GM19239 (cell line): ENCODE data around the gene CELF4.

ENCODE experiments used
- DNase-seq: peaks from one replicate; pipeline ENCODE4 v3.0.0; 2011; ENCODE audit warnings: low spot score; ENCODE audit not compliant: insufficient read length
- FAIRE-seq: peaks from 2 replicates; lab custom pipeline; 2011; peaks lifted over from hg19 to GRCh38; lab: Jason Lieb, UNC

CELF4 gene

DNA sequence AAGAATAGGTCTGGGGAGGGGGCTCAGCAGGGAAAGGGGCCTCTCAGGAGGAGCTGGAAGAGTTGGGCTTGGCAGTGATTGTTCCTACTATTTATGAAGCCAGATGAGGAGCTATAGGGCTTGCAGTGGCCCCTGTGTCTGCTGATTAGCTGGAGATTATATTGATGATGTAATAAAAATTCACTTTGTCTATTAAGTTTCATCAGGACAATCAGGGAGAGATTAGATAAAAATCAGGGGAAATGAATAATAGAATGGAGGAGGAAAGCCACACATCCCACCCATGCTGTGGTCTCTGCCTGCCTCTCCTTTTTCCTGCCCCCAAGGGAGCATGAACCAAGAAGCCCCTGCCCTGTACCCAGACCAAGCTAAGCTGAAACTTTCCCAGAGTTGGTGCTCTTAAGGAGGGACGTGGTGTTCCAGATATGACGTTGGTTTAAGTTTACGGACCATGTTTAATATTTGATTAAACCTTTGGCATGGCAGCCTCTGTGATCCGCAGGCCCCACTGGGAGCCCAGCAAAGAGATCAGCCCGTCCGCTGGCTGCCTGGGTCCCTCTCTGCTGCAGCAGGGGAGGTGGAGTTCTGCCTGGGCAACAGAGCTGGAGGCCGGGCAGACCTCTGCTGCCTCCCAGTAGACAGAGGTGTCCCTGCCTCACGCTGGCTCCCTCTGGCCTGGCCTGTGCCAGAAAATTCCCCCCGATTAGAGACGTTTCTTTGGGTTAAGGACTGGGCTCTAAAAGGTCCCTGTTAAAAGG is 15.3 kb downstream of the CELF4 start:
- no peak for DNase-seq
- FAIRE-seq = no peak

DNA sequence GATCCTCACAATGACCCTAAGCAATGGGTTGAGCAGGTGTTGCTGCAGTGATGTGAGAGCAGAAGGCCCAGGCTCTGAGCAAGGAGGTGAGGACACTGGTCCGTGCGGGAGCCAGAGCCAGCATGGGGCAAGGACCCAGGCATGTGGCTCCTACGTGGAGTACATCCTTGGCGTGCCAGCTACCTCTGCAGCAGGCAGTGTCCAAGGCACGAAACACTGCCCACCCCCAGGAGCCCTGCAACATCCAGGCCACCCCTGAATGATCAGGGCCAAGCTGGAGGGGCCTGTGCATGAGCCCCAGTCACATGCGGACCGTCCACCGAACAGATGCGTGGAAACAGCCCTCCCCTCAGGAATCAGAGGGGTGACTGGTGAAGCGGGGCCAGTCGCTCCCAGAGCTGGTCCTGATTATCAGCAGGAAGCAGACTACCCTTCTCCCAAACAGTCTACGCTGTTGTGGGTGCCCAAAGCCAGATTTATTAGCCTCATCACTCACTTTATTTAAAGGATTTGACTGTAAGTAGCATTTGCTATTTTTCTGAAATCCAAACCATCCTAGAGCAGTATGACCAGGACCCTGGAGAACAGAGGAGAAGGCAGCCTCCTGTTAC is 16.8 kb downstream of the CELF4 start:
- DNase-seq = no peak
- no peak for FAIRE-seq

DNA sequence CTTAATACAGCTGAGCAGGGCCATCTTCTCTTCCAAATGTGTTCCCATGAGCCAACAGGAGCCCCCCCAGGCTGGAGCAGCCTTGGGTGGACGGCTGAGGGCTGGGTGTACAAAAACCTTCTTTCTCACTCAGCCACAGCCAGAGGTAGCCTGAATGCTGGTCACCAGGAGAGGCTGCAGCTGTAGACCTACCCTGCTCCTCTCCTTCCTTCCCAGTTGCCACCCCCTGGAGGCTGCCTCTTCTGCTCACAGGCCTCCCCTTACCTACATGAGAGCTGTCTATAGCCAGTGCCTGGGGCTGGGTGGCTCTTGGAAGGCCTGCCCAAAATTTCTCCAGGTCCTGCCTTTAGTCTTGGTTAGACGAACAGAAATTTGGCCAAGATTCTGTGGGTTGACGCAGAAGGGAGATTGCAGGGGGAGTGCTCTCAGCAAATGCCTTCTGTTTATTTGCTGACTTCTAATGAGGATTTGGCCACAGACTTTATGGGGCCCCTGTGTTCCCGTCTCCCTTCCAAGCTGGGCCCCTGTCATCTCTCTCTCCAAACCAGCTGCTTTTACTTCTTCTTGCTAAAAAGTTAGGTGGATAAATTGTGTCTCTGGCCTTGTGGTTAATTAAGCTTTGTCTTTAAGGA is 18.3 kb downstream of the CELF4 start:
- no peak for DNase-seq
- FAIRE-seq = no peak

DNA sequence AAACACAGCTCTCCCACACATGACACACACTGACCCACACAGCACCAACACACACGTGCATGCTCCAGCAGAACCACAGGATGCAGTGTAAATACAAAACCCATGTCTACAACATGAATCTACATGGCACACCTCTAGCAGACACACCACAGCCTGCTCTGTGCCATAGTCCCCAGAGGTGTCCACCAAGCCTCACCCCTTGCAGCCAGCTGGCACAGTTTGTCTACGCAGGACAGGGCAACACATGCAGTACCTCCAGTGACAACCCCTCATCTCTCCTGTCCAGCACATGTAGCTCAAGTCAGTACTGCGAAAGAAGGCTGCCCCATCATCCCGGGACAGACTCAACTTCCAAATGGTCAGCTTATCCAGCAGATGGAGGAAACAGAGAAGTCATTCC is 18.9 kb downstream of the CELF4 start:
- FAIRE-seq = no peak
- DNase-seq = no peak

DNA sequence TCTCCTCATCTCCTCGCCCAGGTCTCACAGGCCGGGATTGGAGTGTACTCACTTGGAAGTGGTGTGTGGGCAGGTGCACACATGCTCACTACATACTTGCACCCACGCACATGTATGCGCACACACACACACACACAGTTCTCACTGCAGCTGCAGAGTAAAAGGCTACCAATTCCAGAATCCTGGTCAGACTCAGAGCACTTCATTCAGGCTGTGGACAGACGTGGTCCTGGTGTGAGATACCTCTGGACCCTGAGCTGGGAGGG is 19.4 kb downstream of the CELF4 start:
- DNase-seq (no peak), FAIRE-seq (no peak)

DNA sequence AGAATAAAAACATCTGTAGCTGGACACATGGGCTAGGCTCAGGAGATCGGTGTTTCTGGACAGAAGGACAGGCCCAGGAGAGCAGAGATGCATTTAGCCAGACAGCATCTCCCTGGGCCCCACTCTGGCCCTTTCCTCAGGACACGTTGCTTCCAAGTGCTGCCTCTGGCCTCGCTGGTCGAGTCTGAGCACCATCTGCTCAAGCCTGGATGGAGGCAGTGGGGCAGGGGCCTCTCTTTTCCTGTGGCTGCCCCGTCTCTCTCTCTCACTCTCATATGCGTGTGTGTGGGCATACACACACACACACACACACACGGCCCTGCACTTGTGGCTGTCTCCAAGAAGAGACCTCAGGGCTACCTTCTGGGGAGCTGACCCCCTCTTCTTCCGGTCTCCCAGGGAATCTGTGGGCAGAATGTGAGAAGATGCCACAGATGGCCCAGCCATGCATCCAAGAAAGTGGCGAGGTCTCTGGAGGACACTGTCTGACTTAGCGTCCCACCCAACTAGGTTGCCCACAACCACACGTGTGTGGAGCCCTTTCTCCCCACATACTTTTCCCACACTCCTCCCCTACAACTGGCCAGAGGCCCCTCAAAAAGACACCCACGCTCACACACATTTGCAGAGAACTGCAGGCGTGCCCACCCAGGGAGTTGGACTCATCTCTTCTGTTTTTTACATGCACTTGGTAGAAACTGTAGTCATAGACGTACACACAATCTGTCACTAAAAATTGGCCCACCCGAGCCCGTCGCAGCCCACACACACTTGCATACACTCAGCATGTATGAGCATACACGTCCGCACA is 19.9 kb downstream of the CELF4 start:
- no peak for DNase-seq
- FAIRE-seq = no peak

DNA sequence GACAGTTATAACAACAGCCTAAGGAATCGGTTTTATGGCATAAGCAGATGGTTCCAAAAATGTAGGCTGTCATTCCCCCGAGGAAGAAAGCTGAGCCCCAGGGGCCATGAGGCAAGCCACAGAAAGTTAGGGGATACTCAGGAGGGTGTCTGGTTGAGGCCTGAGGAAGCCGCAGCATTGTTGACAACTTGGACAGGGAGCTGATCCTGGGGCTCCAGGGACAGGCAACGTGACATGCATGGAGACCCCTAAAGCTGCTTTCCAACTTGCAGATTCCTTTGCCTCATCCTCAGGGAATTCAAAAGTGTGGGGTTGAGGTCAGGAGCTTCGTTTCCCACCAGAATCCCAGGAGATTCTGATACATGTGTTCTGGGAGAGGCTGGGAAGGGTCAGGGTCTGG is 20.9 kb downstream of the CELF4 start:
- FAIRE-seq (no peak), DNase-seq (no peak)

DNA sequence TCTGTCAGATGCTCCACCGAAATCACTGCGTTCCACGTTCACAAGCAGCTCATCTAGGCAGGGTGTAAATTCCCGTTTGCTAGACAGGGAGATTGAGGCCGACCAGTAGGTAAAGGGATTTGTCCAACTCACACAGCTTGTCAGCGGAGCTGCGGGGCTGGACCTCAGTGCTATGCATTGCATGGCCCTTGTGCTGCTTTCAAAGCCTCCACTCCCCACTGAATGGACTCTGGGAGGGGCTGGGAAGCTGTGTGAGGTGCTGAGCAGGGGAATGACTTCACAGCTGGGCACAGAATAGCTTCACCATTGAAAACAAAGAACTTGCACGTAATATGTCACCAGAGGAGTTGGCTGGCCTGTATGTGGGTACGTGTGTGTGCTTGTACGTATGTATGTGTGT is 21.4 kb downstream of the CELF4 start:
- no peak for DNase-seq
- FAIRE-seq = no peak

DNA sequence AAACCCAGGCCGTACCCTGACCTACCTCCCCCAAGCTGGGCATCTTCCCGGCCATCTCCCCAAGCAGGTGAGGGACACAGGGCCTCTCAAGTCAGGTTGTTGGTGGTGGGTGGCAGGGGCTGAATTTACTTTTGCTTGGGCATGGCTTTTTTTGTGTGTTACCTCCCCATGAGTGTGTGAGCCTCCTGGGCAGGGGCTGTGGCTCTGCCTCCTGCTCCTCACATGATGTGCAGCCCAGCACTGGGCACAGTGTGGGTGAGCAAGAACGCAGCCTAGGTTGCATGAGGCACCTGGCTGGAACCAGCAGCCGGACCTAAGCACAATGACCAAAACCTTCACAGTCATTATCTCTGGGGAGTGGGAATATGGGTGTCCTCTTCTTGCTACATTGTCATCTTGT is 22.3 kb downstream of the CELF4 start:
- no peak for DNase-seq
- no peak for FAIRE-seq

DNA sequence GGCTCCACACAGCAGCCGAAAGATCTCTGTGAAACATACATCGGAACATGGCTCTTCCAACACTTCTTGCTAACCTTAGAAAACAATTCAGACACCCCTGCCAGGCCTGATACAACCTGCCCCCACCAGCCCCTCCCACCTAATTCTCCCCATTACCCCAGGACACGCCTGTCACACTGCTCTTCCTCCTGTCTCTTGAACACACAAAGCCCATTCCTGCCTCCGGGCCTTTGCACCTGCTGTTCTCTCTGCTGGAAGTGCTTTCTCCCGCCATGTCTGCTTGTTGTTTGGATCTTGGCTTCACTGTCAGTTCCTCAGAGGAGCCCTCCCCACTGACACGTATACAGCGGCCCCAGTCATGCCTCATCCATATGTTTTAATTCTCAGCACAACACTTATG is 24.1 kb downstream of the CELF4 start:
- FAIRE-seq = no peak
- DNase-seq = no peak

DNA sequence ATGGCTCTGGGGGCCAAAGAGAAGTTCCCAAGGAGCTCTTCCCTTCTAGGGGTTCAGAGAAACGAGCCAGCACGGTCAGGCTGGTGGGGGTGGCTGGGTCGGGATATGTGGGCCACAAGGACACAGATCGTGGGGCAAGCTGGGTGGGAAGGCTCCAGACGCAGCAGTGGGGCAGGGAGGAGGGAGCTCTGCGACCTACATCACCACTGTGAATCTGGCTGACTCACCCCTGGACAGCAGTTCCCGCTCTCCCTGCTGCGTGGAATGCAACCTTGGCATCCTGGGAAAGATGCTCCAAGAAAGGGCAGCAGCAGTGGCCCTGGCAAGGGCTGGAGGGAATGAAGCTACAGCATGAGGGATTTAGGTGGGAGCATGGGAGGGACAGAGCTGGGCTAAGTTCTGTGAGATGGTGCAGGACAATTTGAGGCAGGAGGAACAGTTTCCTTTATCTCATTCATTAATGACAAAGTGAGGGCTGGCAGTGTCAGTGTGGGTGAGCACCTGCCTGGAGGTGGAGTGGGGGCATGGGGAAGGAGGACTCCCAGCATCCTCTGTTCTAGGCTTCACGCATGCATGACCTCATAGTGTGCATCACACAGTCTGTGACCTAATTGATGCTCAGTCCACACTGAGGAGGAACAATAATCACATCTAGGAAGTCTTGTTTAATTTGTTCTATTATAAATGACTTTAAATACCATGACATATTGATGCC is 25.0 kb downstream of the CELF4 start:
- FAIRE-seq (no peak), DNase-seq (no peak)

DNA sequence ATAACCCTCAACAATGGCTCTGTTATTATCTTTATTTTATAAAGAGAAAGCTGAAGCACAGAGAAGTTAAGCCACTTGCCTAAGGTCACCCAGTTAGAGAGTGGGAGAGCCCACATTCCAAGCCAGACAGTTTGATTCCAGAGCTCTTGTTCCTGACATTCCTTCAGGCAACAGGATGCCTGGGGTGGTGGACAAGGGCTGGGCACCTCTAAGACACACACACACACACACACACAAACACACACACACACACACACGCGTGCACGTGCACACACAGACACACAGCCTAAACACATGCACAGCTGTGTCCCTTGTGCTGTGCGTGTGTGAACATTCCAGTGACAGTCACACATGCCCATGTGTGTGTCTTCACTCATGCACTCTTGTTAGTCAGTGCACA is 26.4 kb downstream of the CELF4 start:
- DNase-seq (no peak), FAIRE-seq (no peak)

DNA sequence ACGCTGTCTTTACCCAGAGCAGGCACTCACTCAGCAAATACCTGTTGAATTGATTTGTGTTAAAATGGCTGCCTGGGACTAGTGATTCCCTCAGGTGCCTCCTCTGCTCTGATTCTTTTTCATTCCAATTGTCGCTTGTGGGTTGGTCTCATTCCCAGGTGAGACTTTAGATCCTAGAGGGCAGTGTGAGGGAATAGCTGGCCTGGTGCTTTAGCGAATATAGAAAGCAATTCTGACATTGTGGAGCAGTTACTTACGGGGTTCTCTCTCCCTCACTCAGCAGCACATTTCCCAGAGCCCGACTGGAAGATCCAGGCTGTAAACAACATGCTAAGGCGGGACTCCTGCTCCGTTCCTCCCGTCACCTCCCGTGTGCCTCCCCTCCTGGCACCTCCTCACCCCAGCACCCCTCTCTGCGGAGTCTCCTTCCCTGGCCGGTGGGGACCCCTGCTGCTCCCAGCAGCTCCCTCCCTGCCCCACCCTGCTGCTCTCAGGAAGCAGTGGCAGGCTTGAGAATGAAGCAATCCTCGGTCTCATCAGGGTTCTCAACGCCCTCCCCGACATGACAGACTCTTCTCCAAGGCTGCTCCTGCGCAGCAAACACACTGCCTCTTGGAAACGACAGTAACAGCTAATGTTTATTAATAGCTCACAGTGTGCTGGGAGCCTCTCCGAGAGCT is 26.9 kb downstream of the CELF4 start:
- FAIRE-seq (no peak), DNase-seq (no peak)

DNA sequence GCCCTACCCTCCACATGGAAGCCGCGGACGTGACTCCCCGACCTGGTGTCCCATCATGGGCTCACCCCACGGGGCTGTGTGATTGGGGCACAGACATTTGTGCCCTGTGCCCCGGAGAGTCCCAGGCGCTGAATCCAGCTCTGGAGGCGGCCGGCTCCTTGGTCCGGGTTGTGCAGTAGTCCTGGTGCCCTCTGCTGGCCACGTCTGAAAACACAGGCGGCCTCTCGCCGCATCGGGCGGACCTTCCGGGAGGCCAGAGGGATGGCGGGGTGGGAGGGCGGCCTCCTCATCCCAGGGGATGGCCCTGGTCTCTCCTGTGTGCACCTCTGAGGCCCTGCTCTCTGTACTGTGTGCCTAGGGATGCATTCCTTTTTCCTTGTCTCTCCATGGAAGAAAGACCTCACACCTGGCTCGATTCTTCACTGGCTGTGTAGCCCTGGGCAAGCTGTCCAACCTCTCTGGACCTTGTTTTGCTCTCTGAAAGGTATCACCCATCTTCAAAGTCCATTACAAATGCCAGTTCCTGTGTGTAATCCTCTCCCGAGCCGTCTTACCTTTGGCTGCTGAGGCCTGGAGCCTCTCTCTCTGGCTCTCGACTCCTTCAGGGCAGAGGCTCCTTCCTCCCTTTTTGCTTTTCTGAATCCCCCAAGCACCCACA is 27.6 kb downstream of the CELF4 start:
- no peak for FAIRE-seq
- DNase-seq = peak; percentile 74

DNA sequence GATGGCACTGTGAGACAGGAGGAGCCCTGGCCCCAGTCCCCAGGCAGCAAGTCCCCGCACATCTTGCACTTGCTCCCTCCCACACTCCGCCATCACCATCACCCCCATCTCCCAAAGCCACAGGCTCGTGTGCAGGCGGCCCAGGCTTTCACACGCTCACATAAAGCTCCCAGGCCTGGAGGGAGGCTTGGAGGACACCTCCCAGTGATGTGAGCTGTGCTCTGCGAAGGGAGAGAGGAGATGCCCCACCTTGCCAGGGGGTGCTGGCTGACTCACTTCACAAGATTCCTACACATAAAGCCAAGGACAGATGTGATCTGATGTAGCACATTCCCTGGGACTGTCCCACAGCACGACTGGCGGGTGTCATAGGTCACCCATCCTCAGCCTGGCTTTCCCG is 28.9 kb downstream of the CELF4 start:
- DNase-seq (no peak), FAIRE-seq (no peak)

DNA sequence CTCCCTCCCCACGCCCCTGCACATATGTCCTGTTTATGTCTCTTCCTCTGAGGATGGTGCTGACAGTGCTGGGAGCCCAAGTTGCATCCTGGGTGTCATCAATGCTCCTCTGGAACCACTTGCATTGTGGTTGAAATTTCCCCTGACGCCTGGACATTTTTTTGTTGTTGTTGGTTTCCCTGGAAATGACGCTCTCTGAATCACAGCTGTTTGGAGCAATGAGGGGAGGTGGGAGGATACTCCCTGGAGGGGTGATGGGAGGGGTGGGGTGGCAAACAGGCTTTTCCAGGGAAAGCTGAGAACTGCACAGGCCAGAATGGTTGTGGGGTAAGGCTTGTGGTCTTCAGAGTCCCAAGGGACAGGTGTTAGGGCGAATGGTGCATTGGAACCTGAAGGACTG is 29.6 kb downstream of the CELF4 start:
- FAIRE-seq (no peak), DNase-seq (no peak)

DNA sequence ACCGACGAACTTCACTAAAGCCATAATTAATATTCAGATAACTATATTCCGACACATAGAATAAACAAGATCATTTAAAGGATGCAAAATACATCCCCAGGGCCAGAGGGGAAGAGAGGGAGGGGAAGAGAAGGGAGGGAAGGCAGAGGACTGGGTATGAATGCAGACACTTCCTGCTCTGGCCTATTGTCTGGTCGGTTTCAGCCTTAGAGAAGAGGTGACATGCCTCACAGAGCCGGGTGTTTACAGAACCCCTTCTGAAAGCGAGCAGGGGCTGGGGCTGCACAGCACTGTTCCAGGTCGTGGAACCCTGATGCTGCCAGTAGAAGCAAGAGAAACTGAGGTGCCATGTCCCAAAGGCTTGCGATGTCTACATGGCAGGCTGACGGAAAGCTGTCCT is 31.0 kb downstream of the CELF4 start:
- FAIRE-seq (no peak), DNase-seq (no peak)

DNA sequence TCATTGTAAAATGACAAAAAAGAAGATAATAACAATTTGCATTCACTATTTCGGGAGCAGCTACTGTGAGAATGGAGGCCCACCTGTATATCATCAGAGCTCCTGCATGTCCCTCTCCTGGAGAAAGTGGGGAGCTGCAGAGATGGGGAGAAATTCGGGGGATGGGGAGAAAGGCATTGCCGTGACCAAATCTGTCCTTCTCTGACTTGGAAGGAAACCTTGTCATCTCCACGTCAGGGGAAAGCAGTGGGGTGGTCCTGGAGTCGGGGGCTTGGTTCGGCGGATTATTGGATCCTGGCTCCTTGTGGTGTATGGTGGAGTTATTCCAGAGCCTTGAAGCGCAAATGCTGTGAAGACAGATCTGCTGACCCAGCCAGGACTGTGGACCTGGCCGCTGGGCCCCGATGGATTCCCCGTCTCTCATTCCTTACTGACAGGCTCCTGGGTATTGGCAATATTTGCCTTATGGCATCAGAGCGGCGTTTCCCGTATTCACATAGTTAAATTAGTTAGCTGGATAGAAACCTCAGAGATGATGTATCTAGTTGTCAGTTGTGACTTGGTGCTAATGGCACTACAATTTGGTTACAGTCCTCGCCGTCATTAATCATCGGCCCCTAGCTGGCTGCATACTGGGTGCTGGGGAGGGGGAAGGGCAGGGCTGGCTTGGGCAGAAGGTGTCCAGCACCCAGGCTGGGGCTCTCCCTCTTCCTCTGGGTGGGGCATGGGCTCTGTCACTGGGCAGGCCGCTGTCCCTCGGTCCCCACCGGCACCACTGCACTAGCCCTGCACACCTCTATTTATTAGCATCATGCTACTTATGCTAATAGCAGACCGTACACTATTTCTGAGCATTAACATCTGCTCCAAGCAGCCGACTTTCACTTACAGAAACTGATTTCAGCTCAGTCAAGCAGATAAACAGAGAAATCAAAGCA is 31.7 kb downstream of the CELF4 start:
- no peak for FAIRE-seq
- no peak for DNase-seq
